Activated CD8-positive, alpha-beta memory T cell treated with anti-CD3 and anti-CD28 coated beads for 1 hour (primary cell): Measurements from ENCODE around the gene PTP4A2.
"Not testable (repeated sequence)": the region's sequence is repeated elsewhere in the genome, so short reads cannot be mapped to it uniquely, and the experiment has no call there.

Experiments used
- DNase-seq, 2 donors: peaks; one replicate each; pipeline ENCODE4 v3.0.0-alpha.2; 2020; ENCODE audit warnings: low read depth in 1 of 2; ENCODE audit errors: extremely low read depth in 1 of 2

Gene PTP4A2

DNA sequence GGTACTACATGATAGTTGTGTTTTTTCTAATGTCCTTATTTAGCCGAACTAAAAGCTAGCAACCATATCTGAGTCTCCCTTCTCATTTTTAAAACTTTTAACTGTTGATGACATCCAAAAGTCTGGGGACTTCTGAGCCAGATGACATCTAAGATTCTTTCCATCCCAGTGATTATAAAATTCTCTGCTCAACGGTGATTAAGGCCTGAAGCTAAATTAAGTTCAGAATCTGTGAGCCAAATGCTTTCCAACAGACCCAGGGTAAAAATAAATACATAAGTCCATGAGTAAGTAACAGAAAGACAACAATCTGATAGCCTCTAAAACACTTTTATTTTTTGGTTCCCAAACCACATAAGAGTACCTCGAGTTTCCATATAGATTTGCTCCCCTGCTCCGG is 13.1 kb upstream of the PTP4A2 start:
- DNase-seq: no peak

DNA sequence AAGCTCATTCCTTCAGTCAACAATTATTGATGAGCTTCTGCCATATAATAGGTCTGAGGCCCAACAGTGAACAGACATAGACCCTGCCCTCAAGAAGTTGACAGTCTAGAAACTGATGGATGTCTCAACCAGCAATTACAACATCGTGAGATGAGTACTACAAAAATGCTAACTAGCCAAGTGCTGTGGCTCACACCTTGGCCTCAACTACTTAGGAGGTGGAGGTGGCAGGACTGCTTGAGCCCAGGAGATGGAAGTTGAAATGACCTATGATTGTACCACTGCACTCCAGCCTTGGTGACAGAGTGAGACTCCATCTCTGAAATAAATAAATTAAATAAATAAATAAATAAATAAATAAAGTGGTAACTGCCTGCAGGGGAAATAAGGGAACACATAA is 11.7 kb upstream of the PTP4A2 start:
- no peak for DNase-seq

DNA sequence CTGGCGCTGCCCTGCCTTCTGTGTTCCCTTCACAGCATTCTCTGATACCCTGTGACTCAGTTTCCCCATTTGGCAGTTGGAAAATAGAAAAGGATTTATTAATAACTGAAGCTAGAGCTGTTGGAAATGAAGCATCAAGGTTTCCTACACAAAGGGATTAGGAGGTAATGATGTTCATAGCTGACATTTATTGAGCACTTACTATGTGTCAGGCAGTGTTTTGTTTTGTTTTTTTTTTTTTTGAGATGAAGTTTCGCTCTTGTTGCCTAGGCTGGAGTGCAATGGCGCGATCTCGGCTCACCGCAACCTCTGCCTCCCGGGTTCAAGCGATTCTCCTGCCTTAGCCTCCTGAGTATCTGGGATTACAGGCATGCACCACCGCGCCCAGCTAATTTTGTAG is 7.5 kb upstream of the PTP4A2 start:
- not testable (repeated sequence) for DNase-seq

DNA sequence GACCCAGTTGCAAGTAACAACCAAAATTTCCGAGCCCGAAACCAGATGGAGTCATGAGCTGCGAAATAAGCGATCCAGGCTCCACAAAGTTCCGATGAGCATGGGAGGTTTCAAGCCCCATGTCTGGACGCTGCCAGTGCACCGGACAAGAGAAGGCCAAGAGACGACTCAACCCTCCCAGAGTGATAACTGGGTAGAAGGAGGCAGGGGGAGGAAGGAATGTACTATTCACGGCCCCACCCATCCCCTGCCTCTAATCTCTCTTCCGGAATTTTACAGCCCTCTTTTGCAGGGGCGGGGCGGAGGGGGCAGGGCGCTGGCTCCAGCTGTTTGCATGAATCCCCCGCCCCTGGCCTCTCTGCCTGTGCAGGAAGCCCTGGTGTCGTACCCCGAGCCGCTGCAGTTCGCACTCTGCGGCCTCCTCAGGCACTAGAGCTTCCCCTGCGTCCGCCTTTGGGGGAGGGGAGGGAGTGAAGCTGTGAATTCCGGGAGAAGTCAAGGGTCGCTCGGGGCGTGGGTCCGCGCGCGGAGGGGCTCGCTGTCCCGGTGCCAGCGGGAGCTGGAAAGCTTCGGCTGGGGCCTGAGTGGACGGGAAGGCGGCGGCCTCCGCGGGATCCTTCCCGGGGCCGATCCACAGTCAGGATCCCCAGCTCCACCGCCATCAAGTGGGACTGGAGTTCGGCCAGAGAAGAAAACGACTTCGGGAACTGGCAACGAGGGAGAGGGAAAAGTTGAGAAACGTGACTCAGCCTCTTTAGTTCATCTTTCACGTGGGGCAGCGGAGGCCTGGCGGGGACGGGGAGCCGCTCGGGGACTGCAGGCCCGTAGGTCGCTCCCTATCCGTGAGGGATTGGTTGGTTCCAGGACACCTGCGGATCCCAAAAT is 6.3 kb upstream of the PTP4A2 start:
- peak in 1 of 2 donors; percentile 65 for DNase-seq

DNA sequence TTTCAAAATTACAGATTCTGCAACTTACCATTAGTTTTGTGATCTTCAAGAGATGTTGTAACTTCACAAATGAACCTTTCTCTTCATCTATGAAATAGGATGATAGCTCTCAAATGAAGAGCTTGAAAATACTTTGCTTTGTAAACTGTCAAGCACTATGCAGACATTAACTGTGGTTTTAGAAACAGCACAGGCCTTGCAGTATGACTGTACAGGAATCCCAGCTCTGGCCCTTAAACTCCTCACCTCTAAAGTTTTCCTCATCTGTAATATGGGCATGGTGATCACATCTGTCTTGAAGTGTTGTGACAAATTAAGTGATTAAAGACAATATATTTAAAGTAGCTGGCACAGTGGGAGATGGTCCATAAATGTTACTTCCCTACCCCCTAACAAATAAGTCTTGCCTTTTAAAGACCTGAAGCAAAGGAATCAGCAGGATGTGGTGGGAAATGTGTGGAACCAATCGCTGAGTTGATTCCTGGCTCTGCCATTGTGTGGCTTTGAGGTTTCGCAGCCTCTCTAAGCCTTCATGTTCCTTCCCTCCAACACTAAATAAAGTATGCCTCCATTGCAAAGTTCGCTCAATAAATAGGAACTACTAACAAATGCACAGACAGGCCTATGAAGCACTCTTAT is 5.5 kb upstream of the PTP4A2 start:
- DNase-seq: no peak

DNA sequence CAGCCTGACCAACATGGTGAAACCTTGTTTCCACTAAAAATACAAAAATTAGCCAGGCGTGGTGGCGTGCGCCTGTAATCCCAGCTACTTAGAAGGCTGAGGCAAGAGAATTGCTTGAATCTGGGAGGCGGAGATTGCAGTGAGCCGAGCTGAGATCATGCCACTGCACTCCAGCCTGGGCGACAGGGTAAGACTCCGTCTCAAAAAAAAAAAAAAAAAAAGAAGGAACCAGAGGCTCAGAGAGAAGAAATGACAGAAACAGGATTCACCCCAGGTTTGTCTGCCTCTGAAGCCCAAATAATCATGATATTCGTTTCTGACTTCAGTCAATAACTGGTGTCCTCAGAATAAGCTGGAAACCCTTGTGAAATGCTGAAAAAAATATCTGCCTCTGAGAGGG is 3.9 kb upstream of the PTP4A2 start:
- DNase-seq: not testable (repeated sequence)

DNA sequence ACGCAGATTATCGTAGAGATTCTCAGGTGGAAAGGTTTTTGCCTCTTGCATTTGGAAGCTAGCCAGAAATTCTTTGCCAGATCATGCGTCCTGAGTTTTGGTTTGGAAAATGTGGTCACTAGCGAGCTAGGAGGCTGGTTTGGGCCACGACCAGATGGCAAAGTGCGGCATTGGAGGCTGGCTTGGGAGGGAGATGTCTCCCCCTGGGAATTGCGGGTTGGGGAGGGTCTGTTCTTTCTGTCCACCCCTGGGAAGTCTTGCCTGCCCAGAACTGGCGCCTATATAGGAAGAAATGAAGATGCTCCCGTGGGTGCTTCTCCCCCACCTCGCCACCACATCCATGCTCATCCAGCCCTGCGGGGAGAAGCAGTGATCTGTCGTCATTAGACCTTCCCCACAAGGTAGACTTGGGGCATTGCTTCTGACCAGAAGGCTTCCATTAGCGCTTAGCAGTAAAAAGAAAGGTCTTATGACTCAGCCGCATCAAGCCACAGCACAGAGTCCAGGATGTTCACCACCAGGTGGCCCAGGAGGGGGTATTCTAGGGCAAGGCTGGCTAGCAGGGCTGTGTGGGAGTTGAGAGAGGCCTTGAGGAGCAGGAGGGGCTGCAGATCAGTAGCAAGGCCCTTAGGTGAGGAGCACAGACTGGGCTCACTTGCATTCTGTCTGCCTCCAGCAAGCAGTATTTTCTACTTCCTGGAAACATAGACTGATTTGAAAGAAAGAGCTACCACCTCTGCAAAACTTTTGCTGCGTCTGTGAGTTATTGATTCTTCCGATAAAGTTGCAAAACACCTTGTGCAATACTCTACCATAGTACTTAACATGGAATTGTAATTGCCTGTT is 1.5 kb upstream of the PTP4A2 start:
- peak in 1 of 2 donors; percentile 51 for DNase-seq

DNA sequence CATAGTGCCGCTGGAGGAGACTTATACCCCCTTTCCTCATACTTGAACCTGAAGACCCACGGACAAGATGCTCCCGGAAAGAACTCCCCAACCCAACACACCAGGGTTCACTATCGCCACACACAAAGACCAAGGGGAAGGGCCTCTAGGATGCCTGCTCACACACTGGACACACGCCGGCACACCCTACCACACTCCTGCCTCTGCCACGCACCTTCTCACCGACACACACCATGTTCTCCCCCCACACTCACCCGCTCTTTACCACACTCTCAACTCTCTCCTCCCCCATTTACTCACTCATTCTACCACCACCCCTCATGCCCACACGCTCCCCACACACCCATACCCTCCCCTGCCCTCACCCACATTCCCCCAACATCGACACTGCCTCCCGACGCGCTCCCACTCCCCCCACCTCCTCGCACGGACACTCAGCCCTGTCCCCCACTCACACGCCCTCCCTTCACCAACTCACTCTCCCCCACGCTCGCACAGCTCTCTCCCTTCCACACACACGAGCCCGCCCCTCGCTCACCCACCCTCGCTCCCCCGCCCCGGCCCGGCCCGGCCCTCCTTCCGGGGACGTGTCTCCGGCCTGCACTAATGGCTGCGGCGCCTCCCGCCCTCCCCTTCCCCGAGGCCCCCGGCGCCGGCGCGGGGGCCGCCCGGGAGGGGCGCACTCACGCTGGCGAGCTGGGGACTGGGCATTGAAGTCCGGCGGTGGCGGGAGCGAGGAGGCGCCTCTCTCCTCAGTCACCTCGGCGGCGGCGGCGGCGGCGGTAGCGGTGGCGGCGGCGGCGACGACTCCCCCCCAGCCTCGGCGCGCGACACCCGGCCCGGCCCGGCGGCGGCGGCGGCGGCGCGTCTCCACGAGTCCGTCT is 626 bp downstream of the PTP4A2 start:
- peak; percentile 46 to 71 for DNase-seq

DNA sequence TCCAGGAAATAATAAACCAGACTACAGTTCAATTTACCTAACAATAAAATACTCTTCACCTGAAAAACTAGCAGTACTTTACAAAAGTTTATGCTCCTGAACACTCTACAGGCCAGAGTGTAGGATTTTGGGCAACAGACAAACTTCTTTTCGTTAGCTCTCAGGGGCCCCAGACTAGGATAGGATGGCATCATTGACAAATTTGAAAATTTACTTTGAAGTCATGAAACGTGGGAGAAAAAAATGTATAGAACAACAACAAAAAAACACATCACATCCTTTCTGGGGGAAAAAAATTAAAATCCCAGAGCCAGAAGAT is 1.2 kb downstream of the PTP4A2 start:
- DNase-seq: no peak

DNA sequence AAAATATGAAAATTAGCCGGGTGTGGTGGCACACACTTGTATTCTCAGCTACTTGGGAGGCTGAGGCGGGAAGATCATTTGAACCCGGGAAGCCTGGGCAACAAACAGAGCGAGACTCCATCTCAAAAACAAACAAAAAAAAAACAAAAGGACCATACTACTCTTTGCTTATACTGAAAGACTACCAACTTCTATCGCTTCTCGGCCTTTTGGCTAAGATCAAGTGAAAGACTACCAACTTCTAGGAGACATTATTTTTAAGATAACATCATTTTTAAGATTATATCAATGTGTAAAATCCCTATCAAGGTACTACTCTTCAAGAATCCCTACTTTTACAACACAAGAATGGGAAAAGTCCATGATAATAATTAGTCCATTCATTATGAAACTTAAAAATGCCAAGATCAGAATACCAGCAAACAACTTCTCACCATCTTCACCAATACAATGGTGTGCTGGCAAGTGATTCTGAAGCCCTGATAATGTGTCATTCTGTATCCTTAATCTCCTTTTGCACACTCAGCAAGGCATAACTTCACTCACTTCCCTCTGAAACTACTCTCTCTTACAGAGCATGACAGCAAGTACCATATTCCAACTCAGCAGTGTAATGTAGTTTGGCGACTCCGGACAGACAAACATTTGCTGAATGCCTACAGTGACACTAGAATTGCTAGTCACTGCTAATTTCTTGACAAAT is 1.7 kb downstream of the PTP4A2 start:
- DNase-seq: no peak

DNA sequence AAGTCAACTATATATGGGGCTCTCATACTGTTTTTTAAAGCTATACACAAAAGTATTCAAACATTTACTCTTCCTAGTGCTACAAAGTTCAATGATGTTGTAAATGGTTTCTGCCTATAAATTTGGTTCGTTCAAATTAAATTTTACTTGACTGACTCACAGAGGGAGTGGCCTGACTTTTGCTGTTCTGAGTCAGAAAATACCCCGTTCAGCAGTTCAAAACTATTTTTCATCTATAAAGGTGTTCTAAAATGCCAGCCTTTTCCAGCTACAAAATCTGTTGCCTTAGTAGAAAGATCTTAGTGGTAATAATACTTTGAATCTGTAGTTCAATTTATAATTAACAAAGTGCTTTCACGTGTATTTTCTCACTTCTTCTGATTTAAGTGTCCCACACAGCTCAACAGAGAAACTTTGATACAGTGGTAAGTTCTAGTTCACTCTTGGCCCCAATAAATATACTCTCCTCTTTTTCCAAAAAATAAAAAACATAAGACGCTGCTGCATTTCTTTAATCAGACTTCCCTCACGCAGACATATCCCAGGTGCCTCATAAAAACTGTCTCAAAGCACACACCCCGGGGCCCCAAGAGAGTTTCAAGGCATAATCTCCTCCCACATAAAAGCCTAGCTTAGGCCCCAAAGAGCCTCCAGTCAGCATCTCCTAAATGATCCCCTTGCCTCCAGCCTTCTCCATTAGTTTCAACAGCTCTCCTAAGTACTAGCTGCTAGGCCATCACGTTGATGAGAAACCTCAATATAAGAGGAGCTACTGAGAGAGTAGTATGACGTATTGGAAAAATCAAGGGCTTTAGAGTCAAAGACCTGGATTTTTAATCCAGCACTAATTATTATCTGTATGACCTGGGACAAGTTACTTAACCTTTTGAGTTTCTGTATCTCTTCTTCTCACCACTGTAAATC is 3.2 kb downstream of the PTP4A2 start:
- no peak for DNase-seq

DNA sequence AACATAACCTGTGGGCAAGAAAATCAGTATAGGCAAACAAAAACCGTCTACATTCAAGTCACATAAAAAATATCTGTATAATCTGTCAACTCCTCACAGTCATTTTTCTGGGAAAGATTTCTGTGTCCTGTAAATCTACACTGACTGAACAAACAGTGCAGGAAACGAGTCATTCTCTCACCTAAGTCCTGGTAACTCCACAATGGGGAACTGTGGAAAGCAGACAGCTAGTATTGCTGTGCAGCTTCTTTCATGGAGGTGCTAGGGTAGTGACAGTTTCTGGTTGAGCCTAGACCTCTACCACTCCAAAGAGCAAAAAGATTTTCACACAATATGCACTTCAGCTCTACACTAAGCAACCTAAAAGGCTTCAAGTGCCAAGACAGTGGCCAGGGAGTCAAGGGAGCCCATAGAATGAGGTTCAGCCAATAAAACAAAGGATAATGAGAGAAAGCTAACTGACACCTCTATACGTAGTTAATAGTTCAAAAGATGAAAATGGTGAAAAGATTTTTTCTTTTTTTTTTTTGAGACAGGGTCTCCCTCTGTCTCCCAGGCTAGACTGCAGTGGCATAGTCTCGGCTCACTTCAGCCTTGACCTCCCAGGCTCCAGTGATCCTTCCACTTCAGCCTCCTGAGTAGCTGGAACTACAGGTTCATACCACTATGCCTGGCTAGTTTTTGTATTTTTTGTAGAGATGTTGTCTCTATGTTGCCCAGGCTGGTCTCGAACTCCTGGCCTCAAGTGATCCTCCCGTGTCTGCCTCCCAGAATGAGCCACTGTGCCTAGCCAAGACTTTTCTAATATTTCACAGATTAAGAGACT is 5.5 kb downstream of the PTP4A2 start:
- DNase-seq: no peak

DNA sequence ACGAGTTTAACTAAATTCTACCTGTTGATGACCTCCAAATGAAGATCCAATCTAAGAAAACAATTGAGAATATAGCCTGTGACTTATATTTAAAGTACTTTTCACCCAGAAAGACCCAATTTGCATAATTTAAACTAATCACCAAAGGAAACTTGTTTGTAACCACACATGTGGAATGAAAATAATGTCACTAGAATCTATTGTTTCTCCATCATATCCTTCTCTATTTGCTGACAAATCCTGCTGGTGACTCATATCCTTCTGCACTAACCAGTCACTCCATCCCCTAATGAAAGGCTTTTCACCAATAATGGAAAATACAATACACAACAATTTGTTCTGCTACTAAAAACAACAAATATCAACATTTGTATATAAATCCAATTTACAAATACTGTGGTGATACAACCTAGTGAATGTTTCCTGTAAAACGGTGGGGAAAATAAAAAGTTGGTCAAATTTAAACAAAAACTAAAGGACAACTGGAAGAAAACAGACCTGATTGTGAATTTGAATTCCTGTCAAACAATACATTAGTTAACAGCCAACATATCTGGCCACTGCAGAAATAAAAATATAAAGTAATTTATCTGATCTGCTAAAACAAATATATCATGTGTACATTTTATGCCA is 6.5 kb downstream of the PTP4A2 start:
- DNase-seq: no peak

DNA sequence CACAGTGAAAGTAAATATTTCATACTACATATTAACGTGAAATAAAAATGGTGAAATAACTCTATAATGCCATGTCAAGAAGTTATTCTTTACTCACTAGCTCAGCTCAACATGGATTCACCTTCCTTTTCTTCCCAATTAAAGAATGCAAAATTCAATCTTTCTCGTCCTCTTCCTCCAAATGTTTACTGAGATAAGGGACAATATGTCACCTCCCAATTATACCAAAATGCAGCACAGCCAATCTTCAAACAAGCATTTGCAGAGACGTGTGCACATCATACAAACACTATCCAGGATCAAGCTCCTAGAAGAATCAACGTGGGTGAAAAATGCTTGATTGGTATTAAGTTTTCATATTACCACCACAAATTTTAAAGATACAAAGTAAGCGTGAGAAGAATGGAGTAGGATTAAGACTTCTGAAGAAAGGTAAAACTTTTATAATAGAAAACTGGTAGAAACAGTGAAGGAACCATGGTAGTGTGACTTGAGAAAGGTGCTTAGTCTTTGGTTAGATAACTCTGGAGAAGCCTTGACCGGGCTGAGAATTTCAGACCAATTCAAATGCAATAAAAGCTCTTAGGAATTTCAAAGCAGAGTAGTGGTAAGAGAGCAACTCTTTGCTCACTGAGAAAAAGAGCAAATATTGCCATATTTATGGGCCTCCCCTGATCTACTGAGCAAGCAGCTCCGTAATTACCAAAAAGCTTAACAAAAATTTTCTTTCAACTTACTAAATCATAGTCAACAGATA is 7.2 kb downstream of the PTP4A2 start:
- no peak for DNase-seq

DNA sequence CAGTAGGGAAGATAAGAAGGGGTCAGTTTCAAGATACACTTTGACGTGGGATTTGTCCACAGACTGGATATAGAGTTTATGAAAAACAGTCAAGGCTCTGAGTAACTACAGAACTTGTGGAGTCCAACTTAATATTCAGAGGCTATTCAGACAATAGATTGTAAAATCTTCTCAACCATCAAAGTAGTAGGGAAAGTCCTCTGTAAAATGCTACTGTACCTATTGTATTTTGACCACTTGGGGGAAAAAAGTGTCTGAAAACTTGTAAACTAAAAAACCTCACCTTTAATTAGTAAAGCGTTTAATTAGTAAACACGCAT is 10.5 kb downstream of the PTP4A2 start:
- no peak for DNase-seq

DNA sequence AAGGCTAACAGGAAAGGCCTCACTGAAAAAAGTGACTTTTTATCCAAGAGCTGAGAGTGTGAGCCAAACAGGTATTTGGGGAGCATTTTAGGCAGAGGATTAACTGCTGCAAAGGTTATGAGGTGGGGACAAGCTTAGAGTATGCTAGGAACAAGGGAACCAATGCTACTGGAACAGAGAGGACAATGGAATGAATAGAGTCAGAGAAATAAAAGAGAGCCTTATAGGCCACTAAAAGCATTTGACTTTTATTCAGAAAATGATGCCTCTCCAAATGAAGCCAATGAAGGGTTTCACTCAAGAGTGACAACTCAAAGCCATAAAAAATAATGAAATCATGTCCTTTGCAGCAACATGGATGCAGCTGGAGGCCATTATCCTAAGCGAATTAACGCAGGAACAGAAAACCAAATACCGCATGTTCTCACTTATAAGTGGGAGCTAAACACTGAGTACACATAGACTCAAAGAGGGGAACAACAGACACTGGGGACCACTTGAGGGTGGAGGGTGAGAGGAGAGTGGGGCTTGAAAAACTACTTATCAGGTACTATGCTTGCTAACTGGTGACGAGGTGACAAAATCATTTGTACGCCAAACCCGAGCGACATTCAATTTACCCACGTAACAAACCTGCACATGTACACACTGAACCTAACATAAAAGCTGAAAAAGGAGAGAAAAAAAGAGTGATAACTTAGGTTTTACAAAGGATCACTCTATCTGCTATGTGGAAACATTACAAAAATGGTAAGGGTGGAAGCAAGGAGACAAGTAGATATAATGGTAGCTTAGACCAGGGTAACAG is 11.1 kb downstream of the PTP4A2 start:
- DNase-seq: no peak
